HG03060 (cell line): Measurements from ENCODE around the gene MRPL38.
A peak's percentile ranks its signal among the peaks of the same experiment; 100 is the strongest.
"Not testable (repeated sequence)": the region's sequence is repeated elsewhere in the genome, so short reads cannot be mapped to it uniquely, and the experiment has no call there.

ENCODE experiments used
- ATAC-seq: cut with Tn5 transposase; IDR thresholded peaks from one replicate; pipeline ENCODE4 v1.9.1; 2021; ENCODE audit warnings: low read depth, moderate number of reproducible peaks; ENCODE audit not compliant: unreplicated experiment

Gene MRPL38

DNA sequence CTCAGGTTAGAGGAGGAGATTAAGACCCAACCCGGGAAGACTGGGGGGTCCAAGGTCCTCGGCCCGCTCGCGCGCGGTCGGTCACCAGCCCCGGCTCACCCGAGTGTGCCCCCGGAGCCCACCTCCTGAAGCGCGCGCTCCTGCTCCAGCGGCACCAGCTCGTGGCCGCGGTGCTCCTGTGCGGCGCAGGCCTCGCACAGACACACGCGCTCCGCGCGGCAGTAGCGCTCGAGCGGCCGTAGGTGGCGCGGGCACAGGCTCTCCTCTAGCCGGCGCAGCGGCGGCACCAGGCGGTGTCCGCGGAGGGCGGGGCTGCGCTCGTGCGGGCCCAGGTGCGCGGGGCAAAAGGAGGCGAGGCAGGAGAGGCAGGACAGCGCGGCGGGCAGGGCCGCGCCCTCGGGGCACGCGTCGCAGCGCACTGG, 26.9 kb downstream of the MRPL38 start:
- ATAC-seq = no peak

DNA sequence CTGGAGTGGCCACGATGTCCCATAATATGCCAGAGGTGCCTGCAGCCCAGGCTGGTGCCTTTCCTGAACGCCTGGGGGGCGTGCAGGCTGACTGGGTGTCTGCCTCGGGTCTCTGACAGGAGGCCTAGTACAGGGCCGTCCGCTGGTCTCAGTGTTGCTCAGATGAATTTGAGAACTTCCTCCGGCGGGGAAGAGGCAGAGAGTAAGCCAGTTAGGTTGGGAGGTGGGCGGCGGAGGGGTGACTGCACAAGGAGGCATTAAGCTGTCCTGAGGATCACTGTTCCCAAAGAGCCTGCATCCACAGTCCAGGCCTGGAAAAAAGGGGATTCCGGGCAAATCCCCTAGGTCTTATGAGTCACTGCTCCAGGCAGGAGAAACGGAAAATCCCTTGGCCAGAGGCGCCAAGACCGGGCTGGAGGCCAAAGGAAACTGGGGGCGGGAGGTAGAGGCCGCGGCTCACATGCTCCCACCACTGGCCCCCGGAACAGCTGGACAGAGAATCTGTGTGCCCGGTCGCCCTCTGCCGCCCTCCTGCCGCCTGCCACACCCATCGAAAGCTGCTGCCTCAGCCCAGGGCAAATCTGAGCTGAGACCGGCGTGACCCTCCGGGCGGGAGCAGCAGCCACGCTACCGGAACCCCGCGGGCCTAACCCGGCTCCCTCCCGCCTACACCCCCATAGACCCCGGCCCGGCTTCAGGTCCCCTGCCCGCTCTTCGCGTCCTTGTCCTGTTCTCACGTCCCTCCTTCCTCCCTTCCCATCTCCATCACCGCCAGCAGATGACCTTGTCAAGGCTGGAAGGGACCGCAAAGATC, 27.5 kb downstream of the MRPL38 start:
- no peak for ATAC-seq

DNA sequence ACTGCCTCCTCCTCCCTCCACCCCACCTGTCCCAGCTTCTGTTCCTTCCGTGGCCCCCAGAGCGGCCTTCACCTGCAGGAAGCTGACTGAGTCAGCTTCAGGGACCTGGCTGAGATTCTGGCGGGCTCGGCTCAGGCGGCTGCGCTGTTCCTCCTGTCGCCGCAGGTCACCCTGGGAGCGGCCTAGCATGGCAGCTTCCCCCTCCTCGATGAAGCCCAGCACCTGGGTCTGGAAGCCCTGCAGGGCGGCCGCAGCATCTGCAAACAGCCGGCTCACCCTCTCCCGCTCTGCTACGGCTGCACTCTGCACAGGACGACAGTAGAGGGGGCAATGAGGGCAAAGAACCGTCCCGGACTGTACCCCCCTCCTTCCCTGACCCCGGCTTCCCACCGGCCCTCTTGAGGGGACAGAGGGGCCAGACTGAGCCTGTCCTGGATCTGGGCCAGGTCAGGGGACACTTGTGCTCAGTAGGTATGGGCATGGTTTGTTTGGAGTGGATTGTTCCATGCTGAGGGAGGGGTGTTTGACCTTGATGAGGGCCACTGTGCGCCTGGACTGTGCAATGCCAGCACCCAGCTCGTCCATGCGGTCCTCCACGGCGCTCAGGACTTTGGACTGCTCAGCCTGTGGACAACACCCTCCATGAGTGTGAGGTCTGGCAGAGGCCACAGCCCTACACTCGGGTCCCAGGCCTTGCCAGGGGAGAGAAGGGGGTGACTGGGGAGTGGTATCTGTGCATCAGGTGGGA, 28.3 kb downstream of the MRPL38 start:
- no peak for ATAC-seq

DNA sequence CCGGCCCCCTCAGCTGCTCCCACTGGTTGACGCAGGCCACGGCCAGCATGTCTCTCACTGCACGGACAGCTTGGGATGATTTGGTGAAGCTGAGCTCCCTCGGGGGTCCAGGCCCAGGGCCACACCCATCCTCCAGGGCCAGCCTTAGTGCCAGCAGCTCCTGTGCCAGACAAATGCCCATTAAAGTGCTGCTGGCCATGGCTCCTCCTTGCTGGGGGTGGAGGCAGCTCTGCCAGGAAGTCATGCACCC, 28.8 kb downstream of the MRPL38 start:
- no peak for ATAC-seq

DNA sequence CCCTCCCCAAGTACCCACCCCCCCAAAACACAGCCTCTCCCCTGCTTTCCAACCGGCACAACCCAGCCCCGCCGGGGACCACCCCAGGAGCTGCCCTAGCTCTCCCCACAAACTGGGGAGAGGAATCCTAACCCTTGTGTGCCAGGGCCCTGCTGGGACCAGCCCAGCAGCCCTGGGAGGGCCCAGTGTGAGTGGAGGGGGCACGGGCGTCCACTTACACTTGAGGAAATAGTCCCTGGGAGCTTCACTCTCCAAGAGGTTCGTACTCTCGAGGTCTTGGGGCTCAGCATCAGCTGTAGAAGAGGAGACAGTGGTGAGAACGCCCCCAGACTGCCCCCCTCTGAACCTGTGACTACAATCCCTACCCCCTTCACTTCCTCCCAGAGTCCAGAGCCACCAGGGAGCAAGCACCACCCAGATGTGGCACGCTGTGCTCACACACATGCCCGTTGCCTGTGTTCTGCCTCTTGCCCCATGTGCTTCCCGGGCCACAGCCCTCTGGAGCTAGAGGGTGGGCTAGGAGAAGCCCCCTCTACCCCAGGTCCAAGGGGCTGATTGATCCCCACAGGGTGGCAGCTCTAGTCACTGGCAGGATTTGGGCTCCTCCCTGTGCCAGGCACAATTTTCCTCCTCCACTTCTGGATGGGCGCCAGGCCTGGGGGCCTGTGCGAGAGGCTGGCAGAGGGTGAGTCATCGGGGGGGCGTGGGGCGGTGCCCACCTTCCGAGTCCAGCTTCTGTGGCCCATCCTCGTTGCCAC, 29.3 kb downstream of the MRPL38 start:
- no peak for ATAC-seq

DNA sequence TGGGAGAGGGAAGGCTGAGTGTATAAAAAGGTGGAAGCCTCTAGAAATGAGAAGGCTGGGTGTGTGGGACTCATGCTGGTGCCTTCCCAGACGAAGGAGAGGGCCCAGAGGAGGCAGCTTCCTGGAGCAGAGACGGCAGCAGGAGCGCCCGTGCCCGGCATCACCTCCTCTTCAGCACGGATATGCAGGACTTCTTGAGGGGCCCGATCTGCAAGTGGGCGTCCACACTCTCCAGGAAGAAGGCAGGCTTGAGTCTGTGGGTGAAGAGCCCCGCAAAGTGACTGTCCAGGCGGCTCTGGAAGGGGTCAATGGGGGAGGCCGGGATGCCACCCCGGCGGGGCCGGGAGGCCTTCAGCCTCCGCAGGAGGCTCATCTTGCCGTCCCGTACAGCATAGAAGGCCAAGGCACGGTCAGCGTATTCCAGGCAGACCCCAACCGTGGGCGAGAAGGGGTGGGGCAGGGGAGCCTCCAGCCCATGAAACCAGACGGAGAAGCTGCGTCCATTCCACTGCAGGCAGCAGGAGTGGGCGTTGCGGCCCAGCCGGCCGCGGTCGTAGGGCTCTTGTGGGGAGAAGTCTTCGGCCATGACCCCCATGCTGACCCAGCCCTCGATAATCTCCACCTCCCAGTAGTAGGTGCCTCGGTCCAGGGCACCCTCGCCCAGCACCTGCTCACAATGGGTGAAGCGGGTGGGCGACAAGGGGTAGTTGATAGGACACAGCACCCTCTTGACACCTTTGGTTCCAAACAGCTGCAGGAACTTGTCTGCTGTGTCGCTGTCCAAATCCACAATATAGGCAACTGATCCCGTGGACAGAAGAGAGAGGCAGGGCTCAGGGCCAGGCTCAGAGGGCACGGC, 30.1 kb downstream of the MRPL38 start:
- ATAC-seq = no peak

DNA sequence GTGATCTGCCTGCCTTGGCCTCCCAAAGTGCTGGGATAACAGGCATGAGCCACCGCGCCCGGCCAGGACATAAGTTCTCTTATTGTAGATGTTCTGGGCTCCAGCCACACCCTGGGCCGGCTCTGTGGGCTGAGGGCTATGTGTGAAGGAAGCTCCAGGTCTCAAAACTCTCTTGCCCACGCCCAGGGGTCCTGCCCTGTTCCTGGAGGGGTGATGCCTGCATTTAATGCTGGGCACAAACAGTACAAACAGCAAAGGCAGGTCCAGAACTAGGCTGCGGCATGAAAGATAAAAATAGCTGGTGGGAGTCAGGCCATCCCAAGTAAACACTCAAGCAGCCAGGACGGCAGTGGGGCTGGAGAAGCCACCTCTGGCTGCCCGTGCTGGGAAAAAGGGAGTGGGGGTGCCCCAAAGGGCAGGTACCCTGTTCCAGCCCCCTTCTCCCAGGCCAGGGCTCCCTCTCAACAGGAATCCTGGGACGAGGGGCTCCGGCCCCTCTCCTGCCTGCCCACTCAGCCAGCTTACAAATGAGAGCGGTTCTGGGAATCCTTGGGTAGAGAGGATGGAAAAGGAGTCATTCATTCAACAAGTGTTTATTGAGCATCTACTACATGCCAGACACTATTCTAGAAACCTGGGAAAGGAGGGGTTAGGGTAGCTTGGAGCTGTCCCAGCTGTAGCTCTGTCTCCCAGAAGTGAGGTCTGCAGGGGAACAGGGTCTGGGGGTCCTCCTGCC, 30.9 kb downstream of the MRPL38 start:
- ATAC-seq = no peak

DNA sequence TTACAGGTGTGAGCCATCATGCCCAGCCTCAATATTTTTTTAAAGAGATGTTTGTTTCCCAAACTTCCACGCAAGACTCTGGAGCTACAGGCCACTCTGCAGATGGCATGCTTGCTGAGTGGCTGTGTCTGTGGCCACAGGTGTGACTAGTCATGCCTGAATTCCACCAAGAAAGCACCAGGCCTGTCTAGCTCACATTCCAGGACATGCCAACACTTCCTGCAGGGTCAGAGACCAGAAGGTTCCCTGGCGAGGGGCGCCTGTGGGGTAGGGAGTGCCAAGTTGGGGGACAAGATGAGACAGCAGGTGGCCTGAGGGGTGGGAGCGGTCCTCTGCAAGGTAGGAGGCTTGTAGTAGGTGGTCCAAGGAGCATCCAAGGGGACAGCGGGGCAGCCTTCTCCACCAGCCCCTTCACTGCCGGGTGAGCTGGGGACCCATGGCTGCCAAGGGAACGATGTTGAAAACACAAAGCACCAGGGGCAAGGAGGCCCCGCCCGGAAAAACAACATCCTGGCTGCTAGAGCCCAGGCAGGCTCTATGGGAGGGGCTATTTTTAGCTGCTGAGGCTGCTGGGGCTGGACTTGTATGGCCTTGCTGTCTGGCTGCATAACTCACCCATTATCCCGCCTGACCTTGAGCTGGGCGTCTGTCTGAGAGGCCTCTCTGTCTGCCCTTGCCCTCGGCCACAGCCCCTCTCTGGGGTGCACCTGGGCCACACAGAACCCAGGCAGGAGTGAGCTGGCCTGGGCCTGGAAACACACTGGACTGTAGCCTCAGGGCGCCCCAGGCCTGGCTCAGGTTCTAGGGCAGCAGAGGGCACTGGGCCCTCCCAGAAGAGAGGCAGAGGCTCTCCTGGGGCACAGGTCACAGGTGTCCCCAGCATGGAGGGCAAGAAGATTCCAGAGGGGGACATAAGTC, 32.0 kb downstream of the MRPL38 start:
- no peak for ATAC-seq

DNA sequence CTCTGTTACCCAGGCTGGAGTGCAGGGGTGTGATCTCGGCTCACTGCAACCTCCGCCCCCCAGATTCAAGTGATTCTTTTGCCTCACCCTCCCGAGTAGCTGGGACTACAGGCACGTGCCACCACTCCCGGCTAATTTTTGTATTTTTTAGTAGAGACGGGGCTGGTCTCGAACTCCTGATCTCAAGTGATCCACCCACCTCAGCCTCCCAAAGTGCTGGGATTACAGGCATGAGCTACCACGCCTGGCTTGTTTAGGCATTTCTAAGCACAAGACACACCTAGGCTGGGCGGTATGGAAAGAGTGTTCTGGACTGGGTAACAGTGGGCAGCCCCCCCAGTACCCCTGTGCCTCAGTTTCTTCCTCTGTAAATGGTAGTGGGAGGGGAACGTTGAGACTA, 34.5 kb downstream of the MRPL38 start:
- ATAC-seq = not testable (repeated sequence)

DNA sequence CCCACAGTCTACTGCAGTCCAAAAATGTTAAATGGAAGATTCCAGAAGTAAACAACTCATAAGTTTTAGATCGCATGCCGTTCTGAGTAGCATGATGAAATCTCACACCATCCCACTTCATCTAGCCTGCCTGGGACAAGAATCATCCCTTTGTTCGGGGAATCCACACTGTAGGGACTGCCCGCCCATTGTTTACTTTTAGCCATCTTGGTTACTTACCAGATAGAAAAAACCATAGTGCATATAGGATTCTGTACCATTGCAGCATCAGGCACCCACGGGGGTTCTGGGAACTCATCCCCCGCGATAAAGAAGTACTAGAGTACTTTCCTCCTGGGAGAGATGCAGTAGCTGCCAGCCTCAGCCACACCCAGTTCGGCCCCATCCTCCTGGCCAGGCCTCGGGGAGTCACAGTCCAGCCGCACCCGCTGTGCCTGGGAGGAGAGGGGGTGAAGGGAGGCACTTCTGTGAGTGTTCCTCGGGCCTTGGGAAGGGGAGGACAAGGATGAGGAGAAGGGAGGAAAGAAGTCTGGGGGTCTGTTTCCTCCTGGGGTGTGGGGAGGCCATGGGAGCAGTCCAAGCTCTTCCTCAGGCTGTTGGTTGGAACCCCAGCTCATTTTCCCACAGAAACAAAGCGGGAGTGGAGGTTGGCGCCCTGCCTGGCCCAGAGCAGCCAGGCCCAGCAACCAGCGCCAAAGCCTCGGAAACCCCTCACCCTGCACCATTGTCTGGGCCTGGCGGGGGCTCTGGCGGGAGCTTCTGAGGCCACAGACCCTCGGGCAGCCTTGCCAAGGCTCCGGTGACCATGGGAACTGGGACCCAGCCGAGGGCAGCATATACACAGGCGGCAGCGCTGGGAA, 35.2 kb downstream of the MRPL38 start:
- ATAC-seq = no peak

DNA sequence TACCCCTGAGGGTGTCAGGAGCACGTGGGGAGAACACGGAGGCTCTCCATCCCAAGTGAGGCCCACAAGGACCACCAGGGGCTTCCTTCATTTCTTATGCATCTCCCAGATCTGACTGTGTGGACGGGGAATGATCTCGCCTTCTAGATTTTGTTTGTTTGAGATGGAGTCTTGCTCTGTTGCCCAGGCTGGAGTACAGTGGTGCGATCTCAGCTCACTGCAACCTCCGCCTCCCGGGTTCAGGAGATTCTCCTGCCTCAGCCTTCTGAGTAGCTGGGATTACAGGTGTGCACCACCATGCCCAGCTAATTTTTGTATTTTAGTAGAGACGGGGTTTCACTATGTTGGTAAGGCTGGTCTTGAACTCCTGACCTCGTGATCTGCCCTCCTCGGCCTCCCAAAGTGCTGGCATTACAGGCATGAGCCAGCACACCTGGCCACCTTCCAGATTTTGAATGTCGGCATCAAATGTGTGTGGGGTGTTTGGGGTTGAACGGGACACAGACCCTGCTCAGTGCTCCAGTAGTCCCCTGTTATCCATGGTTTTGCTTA, 35.9 kb downstream of the MRPL38 start:
- not testable (repeated sequence) for ATAC-seq

DNA sequence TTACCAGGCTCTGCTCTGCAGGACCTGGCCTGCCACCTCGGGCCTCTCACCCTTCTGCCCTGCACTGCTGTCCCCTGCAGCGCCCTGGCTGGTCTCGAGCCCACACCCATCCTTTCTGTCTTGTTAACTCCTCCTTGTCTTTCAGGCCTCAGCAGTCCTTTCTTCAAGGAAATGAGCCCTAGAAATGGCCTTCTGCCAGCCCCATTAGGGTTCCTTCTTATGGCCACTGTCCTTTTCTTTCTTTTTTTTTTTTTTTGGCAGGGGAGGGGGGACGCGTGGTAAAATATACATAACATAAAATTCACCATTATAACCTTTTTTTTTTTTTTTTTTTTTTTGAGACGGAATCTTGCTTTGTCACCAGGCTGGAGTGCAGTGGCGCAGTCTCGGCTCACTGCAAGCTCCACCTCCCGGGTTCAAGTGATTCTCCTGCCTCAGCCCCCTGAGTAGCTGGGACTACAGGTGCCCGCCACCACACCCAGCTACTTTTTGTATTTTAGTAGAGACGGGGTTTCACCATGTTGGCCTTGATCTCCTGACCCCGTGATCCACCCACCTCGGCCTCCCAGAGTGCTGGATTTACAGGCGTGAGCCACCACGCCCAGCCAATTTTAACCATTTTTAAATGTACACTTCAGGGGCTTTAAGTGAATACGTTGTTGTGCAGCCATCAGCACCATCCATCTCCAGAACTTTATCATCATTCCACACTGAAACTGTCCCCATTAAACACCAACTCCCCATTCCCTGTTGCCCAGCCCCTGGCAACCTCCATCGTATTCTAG, 39.1 kb downstream of the MRPL38 start:
- ATAC-seq = not testable (repeated sequence)

DNA sequence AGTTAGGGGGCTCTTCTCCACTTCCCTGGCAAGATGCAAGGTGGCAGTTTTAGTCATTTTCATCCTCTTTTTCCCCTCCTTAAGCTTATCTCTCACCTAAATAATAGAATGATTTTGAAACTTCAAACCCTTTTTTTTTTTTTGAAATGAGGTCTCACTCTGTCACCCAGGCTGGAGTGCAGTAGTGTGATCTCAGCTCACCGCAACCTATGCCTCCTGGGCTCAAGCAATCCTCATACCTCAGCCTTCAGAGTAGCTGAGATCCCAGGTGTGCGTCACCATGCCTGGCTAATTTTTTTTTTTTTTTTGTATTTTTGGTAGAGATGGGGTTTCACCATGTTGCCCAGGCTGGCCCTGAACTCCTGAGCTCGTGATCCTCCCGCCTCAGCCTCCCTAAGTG, 39.8 kb downstream of the MRPL38 start:
- not testable (repeated sequence) for ATAC-seq

DNA sequence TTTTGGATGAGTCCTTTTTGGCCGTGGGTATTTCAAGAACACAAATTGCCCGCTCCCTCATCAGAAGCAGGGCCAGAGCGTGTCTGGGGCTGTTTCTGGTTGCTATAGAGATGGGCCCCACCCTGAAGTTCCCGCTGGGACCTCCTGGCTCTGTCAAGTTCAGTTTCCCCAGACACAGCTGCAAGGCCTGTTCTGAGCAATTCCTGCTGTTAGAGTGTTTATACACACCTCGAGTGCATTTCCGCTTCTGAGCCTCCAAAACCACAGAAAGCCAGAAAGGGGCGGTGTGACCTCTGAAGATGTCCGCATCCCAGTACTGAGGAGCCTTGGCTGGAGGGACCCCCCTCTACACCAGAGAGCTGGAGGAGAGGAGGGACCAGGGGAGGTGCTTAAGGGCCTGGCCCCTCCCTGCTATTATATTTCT, 40.2 kb downstream of the MRPL38 start:
- peak; percentile 59 for ATAC-seq

DNA sequence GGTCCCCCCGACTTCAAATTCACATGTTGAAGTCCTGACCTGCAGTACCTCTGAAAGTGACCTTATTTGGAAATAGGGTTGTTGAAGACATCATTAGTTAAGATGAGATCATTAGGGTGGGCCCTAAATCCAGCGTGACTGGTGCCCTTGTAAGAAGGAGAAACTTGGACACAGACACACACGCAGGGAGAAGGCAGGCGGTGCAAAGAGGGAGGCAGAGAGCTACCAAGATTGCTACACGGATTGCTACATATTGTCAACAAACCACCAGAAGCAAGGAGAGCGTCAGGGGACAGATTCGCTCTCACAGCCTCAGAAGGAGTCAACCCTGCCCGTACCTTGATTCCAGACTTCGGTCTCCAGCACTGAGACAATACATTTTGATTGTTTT, 42.8 kb downstream of the MRPL38 start:
- ATAC-seq = no peak

DNA sequence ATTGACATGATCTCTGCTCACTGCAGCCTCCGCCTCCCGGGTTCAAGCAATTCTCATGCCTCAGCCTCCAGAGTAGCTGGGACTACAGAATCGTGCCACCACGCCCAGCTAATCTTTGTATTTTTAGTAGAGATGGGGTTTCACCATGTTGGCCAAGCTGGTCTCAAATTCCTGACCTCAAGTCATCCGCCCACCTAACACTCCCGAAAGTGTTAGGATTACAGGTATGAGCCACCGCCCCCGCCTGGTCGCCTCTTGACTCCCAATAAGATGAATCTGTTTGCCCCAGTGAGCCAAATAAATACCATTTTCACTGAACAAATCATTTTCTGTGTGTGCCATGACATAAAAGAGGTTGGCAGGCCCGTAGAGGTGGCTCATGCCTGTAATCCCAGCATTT, 45.3 kb downstream of the MRPL38 start:
- not testable (repeated sequence) for ATAC-seq
